ENCODE results near the gene PPP1R10. TPM values are rescaled to one million over a fixed set of nuclear protein-coding genes. Genes with fewer than 3 reads are reported as not detected.

The PPP1R10 gene
- total and polyA plus RNA-seq, 4 donors, result 21.5 to 73.4 (median 29.5) TPM

DNA sequence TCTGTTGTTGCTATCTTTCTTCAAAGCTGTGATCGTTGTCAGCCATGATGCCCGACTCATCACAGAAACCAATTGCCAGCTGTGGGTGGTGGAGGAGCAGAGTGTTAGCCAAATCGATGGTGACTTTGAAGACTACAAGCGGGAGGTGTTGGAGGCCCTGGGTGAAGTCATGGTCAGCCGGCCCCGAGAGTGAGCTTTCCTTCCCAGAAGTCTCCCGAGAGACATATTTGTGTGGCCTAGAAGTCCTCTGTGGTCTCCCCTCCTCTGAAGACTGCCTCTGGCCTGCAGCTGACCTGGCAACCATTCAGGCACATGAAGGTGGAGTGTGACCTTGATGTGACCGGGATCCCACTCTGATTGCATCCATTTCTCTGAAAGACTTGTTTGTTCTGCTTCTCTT is 26.5 kb downstream of the PPP1R10 start:
- no peak for ATAC-seq (ENCODE audit: insufficient read depth, low FRiP score)
- H3K27ac ChIP-seq (ENCODE audit: low read depth in 1 of 2, low read length in 1 of 2), result peak overlapping the region in 1 of 2 donors; percentile 14
- 75 to 89% methylated on average over 8 of the region's 8 CpGs for WGBS, 2 donors

DNA sequence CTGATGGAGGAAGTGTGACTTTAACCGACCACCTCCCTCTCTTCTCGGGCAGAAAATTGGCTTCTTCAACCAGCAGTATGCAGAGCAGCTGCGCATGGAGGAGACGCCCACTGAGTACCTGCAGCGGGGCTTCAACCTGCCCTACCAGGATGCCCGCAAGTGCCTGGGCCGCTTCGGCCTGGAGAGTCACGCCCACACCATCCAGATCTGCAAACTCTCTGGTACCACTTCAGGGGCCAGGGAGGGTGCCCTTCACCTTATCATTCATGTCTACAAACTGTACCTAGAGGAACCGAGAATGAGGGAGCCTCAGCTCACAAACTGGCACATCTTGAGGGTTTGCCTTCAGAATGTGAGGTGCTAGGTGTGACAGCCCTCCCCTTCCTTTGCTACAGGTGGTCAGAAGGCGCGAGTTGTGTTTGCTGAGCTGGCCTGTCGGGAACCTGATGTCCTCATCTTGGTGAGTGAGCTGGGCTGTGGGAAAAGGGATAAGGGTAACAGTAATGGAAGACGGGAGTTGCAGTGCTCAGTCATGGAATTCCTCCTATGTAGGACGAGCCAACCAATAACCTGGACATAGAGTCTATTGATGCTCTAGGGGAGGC is 27.2 kb downstream of the PPP1R10 start:
- DNase-seq (no peak), ATAC-seq (ENCODE audit: insufficient read depth, low FRiP score) (no peak)
- Histone ChIP-seq H3K27me3 (ENCODE audit: control insufficient read depth in 3 of 3, insufficient read depth in 3 of 3, low read length in 2 of 3) (no peaks in the 10 kb centered on the region), H3K4me3 (no peak overlapping the region), H3K4me1 (ENCODE audit: control insufficient read depth in 5 of 5, insufficient read depth in 5 of 5, low read length in 5 of 5) (peaks cover 0 to 8% (median 3%) of the 10 kb centered on the region in 5 donors), H3K9ac (ENCODE audit: insufficient read depth in 1 of 2, low read length in 2 of 2) (no peak overlapping the region), H3K36me3 (ENCODE audit: control insufficient read depth in 4 of 4, insufficient read depth in 4 of 4, low read length in 4 of 4) (peaks cover 29 to 66% (median 42%) of the 10 kb centered on the region in 4 donors), H3K27ac (ENCODE audit: low read depth in 1 of 2, low read length in 1 of 2) (peak overlapping the region in 1 of 2 donors; percentile 37), H3K9me3 (ENCODE audit: control insufficient read depth in 4 of 4, insufficient read depth in 3 of 4, low read length in 3 of 4) (no peaks in the 10 kb centered on the region)
- 83 to 90% methylated on average over 15 of the region's 15 CpGs for WGBS, 2 donors
- TF ChIP-seq, protein P1, sequence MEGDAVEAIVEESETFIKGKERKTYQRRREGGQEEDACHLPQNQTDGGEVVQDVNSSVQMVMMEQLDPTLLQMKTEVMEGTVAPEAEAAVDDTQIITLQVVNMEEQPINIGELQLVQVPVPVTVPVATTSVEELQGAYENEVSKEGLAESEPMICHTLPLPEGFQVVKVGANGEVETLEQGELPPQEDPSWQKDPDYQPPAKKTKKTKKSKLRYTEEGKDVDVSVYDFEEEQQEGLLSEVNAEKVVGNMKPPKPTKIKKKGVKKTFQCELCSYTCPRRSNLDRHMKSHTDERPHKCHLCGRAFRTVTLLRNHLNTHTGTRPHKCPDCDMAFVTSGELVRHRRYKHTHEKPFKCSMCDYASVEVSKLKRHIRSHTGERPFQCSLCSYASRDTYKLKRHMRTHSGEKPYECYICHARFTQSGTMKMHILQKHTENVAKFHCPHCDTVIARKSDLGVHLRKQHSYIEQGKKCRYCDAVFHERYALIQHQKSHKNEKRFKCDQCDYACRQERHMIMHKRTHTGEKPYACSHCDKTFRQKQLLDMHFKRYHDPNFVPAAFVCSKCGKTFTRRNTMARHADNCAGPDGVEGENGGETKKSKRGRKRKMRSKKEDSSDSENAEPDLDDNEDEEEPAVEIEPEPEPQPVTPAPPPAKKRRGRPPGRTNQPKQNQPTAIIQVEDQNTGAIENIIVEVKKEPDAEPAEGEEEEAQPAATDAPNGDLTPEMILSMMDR (IDR thresholded peaks at IDR 0.05; ENCODE audit: control extremely low read depth, extremely low read depth), result no peak

More for the DNA sequence above, 26.5 kb downstream of the PPP1R10 start:
- Histone ChIP-seq H3K36me3 (ENCODE audit: control insufficient read depth in 4 of 4, insufficient read depth in 4 of 4, low read length in 4 of 4) (peaks cover 22 to 60% (median 36%) of the 10 kb centered on the region in 4 donors), H3K4me1 (ENCODE audit: control insufficient read depth in 5 of 5, insufficient read depth in 5 of 5, low read length in 5 of 5) (peaks cover 0 to 8% (median 3%) of the 10 kb centered on the region in 5 donors), H3K27me3 (ENCODE audit: control insufficient read depth in 3 of 3, insufficient read depth in 3 of 3, low read length in 2 of 3) (no peaks in the 10 kb centered on the region), H3K9me3 (ENCODE audit: control insufficient read depth in 4 of 4, insufficient read depth in 3 of 4, low read length in 3 of 4) (no peaks in the 10 kb centered on the region), H3K4me3 (no peak overlapping the region), H3K9ac (ENCODE audit: insufficient read depth in 1 of 2, low read length in 2 of 2) (no peak overlapping the region)
- no peak for DNase-seq
- TF ChIP-seq, protein P1 (IDR thresholded peaks at IDR 0.05; ENCODE audit: control extremely low read depth, extremely low read depth), result no peak

DNA sequence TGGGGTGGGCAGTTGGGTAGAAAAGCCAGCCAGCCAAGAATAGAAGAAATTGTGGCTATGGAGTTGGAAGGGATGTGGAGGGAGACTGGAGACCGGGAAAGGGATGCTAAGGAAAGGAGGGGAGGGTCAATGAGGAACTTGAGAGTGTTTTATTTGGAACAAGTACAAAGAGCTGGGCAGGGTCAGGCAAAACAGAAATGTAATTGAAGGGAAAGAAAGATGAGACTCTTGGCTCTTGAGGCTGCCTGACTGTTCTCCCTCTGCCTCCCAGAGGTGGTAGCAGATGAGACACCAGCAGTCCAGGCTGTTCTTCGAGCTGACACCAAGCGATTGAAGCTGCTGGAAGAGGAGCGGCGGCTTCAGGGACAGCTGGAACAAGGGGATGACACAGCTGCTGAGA is 33.1 kb downstream of the PPP1R10 start:
- peaks cover 53 to 74% (median 57%) of the 10 kb centered on the region in 4 donors for H3K36me3 ChIP-seq (ENCODE audit: control insufficient read depth in 4 of 4, insufficient read depth in 4 of 4, low read length in 4 of 4)
- DNase-seq, result no peak
- no peaks in the 10 kb centered on the region for H3K4me1 ChIP-seq (ENCODE audit: control insufficient read depth in 5 of 5, insufficient read depth in 5 of 5, low read length in 5 of 5)
- 89 to 97% methylated on average over 5 of the region's 5 CpGs for WGBS, 2 donors
- no peaks in the 10 kb centered on the region for H3K27me3 ChIP-seq (ENCODE audit: control insufficient read depth in 3 of 3, insufficient read depth in 3 of 3, low read length in 2 of 3)
- no peak overlapping the region for H3K27ac ChIP-seq (ENCODE audit: low read depth in 1 of 2, low read length in 1 of 2)
- H3K9me3 ChIP-seq (ENCODE audit: control insufficient read depth in 4 of 4, insufficient read depth in 3 of 4, low read length in 3 of 4), result no peaks in the 10 kb centered on the region
- H3K9ac ChIP-seq (ENCODE audit: insufficient read depth in 1 of 2, low read length in 2 of 2), result no peak overlapping the region
- no peak for ATAC-seq (ENCODE audit: insufficient read depth, low FRiP score)
- TF ChIP-seq, protein P1 (IDR thresholded peaks at IDR 0.05; ENCODE audit: control extremely low read depth, extremely low read depth), result no peak
- H3K4me3 ChIP-seq, result no peak overlapping the region

All from lung (tissue), 12 donors.